Prostate gland (tissue), 2 donors: Measurements from ENCODE around the gene KCNK13. TPM values are rescaled to one million over a fixed set of nuclear protein-coding genes. Genes with fewer than 3 reads are reported as not detected.

Experiments used
- DNase-seq: peaks from one replicate; pipeline ENCODE4 v3.0.0-alpha.2; 2019; ENCODE audit warnings: low spot score
- H3K27ac ChIP-seq, 2 donors: fragments of 200-600 bp; sonication (generic); 2 replicates each; pipeline ENCODE4 v1.5.1; 2017 to 2019
- H3K27me3 ChIP-seq: fragments of 200-600 bp; sonication (generic); replicated peaks from 2 replicates; pipeline ENCODE4 v1.5.1; 2019; ENCODE audit not compliant: insufficient read depth
- H3K36me3 ChIP-seq, 2 donors: fragments of 200-600 bp; sonication (generic); 1 replicate in 1 of 2; 2 replicates in 1 of 2; pipeline versions ENCODE4 v1.5.1 to v1.8.1; 2017 to 2019
- H3K4me1 ChIP-seq: fragments of 200-600 bp; sonication (generic); replicated peaks from 2 replicates; pipeline ENCODE4 v1.5.1; 2019
- H3K4me3 ChIP-seq, 2 donors: fragments of 200-600 bp; sonication (generic); 2 replicates each; pipeline ENCODE4 v1.5.1; 2017 to 2019
- H3K9me3 ChIP-seq: fragments of 200-600 bp; sonication (generic); 2 replicates; pipeline ENCODE4 v1.5.1; 2017
- POLR2A ChIP-seq: fragments of 450-650 bp; IDR thresholded peaks from one replicate; pipeline ENCODE4 v1.6.1; 2016; ENCODE audit warnings: antibody characterized with exemption, mild to moderate bottlenecking
- POLR2AphosphoS5 ChIP-seq: sonication (generic); formaldehyde crosslinking; IDR thresholded peaks from one replicate; pipeline ENCODE4 v1.6.1; 2017; ENCODE audit warnings: antibody characterized with exemption
- WGBS: methylation state at CpG from one replicate; pipeline ENCODE4 v1.1.5; 2018; 5-methylcytosine and 5-hydroxymethylcytosine counted together
- intact Hi-C: fragments of 100-400 bp; cut with DNase I; formaldehyde crosslinking; loops from one replicate; pipeline ENCODE4 v1.14.2; 2022
- total RNA-seq, 2 donors: library from RNA; depleted of rRNA; stranded (reverse); fragments of >200 nt; gene quantifications; one replicate each; pipeline ENCODE4 v1.1.0, GENCODE V29; 2016
- TF ChIP-seq, protein P1 (sequence below), 4 experiments: fragments of 200-600 bp in 2 of 4; fragments of 450-650 bp in 2 of 4; sonication (generic) in 2 of 4; IDR thresholded peaks; 1 replicate in 3 of 4; 2 replicates in 1 of 4; pipeline ENCODE4 v1.5.1; 2016 to 2019; ENCODE audit warnings: antibody characterized with exemption in 4 of 4, mild to moderate bottlenecking in 2 of 4, moderate library complexity in 2 of 4

Gene KCNK13
- total RNA-seq, 2 donors from 2014 or later: 0.09 to 36.8 TPM

DNA sequence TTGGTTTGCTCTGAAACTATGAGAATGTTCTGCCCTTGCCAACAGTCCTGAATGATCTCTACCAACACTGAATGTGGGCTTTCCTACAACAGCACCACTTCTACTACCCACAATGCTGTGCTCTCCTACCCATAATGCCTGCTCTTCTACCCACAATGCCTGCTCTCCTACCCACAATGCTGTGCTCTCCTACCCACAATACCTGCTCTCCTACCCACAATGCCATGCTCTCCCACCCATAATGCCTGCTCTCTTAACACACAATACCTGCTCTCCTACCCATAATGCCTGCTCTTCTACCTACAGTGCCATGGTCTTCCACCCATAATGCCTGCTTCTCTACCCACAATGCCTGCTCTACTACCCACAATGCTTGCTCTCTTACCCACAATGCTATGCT, 92.3 kb downstream of the KCNK13 start:
- TF ChIP-seq, protein P1, sequence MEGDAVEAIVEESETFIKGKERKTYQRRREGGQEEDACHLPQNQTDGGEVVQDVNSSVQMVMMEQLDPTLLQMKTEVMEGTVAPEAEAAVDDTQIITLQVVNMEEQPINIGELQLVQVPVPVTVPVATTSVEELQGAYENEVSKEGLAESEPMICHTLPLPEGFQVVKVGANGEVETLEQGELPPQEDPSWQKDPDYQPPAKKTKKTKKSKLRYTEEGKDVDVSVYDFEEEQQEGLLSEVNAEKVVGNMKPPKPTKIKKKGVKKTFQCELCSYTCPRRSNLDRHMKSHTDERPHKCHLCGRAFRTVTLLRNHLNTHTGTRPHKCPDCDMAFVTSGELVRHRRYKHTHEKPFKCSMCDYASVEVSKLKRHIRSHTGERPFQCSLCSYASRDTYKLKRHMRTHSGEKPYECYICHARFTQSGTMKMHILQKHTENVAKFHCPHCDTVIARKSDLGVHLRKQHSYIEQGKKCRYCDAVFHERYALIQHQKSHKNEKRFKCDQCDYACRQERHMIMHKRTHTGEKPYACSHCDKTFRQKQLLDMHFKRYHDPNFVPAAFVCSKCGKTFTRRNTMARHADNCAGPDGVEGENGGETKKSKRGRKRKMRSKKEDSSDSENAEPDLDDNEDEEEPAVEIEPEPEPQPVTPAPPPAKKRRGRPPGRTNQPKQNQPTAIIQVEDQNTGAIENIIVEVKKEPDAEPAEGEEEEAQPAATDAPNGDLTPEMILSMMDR (IDR thresholded peaks at IDR 0.05): no peak
- no peak for TF ChIP-seq POLR2A
- no peak for TF ChIP-seq POLR2AphosphoS5
- Histone ChIP-seq H3K27me3 (no peaks in the 10 kb centered on the region), H3K36me3 (no peaks in the 10 kb centered on the region), H3K4me3 (no peak overlapping the region), H3K27ac (no peak overlapping the region), H3K9me3 (no peaks in the 10 kb centered on the region), H3K4me1 (no peaks in the 10 kb centered on the region)
- intact Hi-C loops: no loop called here
- no peak for DNase-seq

DNA sequence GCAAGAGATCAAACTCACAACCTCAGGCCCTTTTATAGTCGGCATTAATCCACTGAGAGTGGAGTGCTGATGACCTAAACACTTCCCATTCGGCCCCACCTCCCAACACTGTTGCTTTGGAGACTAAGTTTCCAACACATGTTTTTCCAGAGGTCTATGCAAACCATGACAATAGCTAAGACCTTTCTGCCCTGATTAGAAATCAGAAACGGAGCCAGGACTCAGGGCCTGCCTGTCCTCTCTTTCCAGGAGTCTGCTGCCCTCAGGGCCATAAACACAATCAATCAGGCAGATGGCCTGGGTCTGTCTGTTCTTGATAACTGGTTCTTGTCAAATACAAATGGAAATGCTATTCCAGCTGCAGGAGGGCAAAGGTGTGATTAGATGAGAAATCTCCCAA, 97.4 kb downstream of the KCNK13 start:
- Histone ChIP-seq H3K27ac (no peak overlapping the region), H3K4me3 (no peak overlapping the region), H3K9me3 (no peaks in the 10 kb centered on the region), H3K27me3 (no peaks in the 10 kb centered on the region), H3K4me1 (no peaks in the 10 kb centered on the region), H3K36me3 (no peaks in the 10 kb centered on the region)
- no peak for DNase-seq
- TF ChIP-seq, protein P1 (IDR thresholded peaks at IDR 0.05): no peak
- TF ChIP-seq POLR2AphosphoS5 (no peak), POLR2A (no peak)
- 56% methylated on average over 3 of the region's 3 CpGs for WGBS
- intact Hi-C loops: no loop called here

DNA sequence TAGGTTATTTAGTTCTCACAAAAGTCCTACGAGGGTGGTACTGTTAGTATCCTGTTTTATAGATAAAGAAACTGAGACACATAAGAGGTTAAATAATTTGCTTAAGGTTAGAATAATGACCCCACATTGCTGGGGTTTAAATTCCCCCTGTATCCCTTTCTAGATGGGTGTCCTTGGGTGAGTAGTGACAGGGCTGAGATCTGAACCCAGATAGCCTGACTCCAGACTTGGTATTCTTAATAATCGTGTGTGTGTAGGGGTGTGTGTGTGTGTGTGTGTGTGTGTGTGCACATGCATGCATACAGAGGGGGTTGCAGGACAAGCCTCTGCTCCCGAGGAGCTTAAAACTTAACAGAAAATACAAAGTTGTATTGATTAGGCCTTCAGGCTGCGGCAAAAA, 97.9 kb downstream of the KCNK13 start:
- intact Hi-C loops: no loop called here
- no peaks in the 10 kb centered on the region for H3K9me3 ChIP-seq
- H3K27me3 ChIP-seq: no peaks in the 10 kb centered on the region
- DNase-seq: no peak
- TF ChIP-seq POLR2A (no peak), POLR2AphosphoS5 (no peak)
- TF ChIP-seq, protein P1 (IDR thresholded peaks at IDR 0.05): no peak
- H3K36me3 ChIP-seq: no peaks in the 10 kb centered on the region
- no peak overlapping the region for H3K4me3 ChIP-seq
- H3K27ac ChIP-seq: no peak overlapping the region
- no peaks in the 10 kb centered on the region for H3K4me1 ChIP-seq
- 52% methylated on average over 4 of the region's 4 CpGs for WGBS

DNA sequence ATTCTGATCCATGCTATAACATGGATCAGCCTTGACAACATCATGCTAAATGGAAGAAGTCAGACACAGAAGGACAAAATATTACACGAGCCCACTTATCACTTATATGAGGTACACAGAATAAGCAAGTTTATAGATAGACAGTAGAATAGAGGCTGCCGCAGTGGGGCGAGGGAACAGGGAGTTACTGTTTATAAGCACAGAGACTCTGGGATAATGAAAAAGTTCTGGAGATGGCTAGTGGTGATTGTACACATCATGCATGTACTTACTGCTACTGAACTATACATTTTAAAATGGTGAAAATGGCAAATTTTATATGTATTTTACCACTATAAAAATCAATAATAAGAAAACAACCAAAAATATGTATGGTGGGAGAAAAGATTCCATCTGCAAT, 99.3 kb downstream of the KCNK13 start:
- Histone ChIP-seq H3K4me3 (no peak overlapping the region), H3K36me3 (no peaks in the 10 kb centered on the region), H3K27ac (no peak overlapping the region), H3K9me3 (no peaks in the 10 kb centered on the region), H3K27me3 (no peaks in the 10 kb centered on the region), H3K4me1 (no peaks in the 10 kb centered on the region)
- TF ChIP-seq POLR2AphosphoS5 (no peak), POLR2A (no peak)
- TF ChIP-seq, protein P1 (IDR thresholded peaks at IDR 0.05): no peak
- 39% methylated on average over 3 of the region's 3 CpGs for WGBS
- no peak for DNase-seq
- intact Hi-C loops: no loop called here

DNA sequence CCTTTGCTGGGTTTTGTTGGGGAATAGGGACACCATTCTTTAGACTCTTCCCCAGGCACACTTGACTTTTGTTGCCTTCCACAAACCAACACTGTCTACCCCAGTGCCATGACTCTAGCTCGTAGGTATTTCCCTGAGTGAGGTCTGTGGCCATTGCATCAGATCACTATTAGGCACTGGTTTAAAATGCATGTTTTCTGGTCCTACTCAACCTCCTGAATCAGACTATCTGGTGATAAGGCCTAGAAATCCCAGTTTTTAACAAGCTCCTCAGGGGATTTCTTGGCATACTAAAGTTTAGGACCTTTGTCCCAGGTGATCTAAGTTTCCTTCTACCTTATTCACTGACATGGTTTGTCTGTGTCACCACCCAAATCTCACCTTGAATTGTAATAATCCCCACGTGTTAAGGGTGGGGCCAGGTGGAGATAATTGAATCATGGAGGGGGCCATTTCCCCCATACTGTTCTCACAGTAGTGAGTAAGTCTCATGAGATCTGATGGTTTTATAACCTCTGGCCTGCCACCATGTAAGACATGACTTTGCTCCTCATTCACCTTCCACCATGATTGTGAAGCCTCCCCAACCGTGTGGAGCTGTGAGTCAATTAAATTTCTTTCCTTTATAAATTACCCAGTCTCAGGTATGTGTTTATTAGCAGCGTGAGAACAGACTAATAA, 106.8 kb downstream of the KCNK13 start:
- intact Hi-C loops: no loop called here
- Histone ChIP-seq H3K9me3 (no peaks in the 10 kb centered on the region), H3K4me3 (no peak overlapping the region), H3K36me3 (no peaks in the 10 kb centered on the region), H3K4me1 (no peaks in the 10 kb centered on the region), H3K27me3 (no peaks in the 10 kb centered on the region), H3K27ac (no peak overlapping the region)
- TF ChIP-seq, protein P1 (IDR thresholded peaks at IDR 0.05): no peak
- TF ChIP-seq POLR2A (no peak), POLR2AphosphoS5 (no peak)
- 50% methylated on average over 4 of the region's 4 CpGs for WGBS
- no peak for DNase-seq
